Immature natural killer cell (primary cell): ENCODE results near the gene FHIT. TPM values are rescaled to one million over a fixed set of nuclear protein-coding genes. Genes with fewer than 3 reads are reported as not detected.

ENCODE experiments used
- DNase-seq, 3 donors: peaks; one replicate each; pipeline ENCODE4 v3.0.0; 2022; ENCODE audit warnings: mixed read lengths in 1 of 3
- H3K27ac Mint-ChIP-seq, 6 donors: one replicate each; pipeline ENCODE4 v1.8.0; 2020; ENCODE audit warnings: mixed read lengths in 6 of 6, mild to moderate bottlenecking in 5 of 6, inconsistent platforms in 4 of 6, moderate library complexity in 3 of 6
- H3K27me3 Mint-ChIP-seq, 3 donors: one replicate each; pipeline ENCODE4 v1.8.0; 2020 to 2021; ENCODE audit warnings: low read depth in 3 of 3, mild to moderate bottlenecking in 3 of 3, mixed read lengths in 3 of 3, moderate library complexity in 3 of 3, inconsistent platforms in 1 of 3
- H3K36me3 Mint-ChIP-seq, 3 donors: one replicate each; pipeline ENCODE4 v1.8.0; 2020; ENCODE audit warnings: mixed read lengths in 3 of 3, inconsistent platforms in 2 of 3, mild to moderate bottlenecking in 2 of 3
- H3K4me1 Mint-ChIP-seq, 2 donors: one replicate each; pipeline ENCODE4 v1.8.0; 2020; ENCODE audit warnings: inconsistent platforms in 2 of 2, mild to moderate bottlenecking in 2 of 2, mixed read lengths in 2 of 2, moderate library complexity in 1 of 2
- H3K4me3 Mint-ChIP-seq, 5 donors: one replicate each; pipeline ENCODE4 v1.8.0; 2020; ENCODE audit warnings: mild to moderate bottlenecking in 5 of 5, mixed read lengths in 5 of 5, inconsistent platforms in 3 of 5, moderate library complexity in 3 of 5
- H3K9me3 Mint-ChIP-seq, 6 donors: one replicate each; pipeline ENCODE4 v1.8.0; 2020; ENCODE audit warnings: mild to moderate bottlenecking in 6 of 6, mixed read lengths in 6 of 6, inconsistent platforms in 4 of 6, moderate library complexity in 3 of 6
- polyA plus RNA-seq, 3 donors: library from polyadenylated mRNA; unstranded; fragments of 300-500 nt; fragmentation: Illumina TruSeq; gene quantifications; one replicate each; pipeline ENCODE4 v1.2.3, GENCODE V29; 2021

The FHIT gene
- polyA plus RNA-seq, 3 donors from 2014 or later = 2.5 to 8.8 (median 3.9) TPM

DNA sequence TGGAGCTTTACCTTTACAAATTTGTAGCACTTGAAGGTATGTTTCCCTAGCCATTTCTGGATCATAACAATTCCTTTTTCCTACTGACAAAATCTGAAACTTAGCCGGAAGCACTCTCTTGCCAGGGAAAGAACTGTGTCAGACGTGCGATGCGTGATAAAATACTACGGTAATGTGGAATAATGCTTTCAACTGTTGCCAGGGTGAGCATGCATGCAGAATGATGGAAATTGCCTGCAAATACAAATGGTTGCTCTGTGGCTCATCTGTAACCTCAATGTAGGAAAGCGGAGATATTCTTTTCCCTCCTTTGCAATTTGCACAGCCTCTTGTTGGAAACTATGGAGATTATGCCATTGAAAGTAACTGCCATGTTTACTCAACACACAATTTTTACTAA, 1464.9 kb downstream of the FHIT start:
- no peak overlapping the region for H3K27ac Mint-ChIP-seq
- H3K9me3 Mint-ChIP-seq = no peaks in the 10 kb centered on the region
- H3K36me3 Mint-ChIP-seq = no peaks in the 10 kb centered on the region
- no peak overlapping the region for H3K4me3 Mint-ChIP-seq
- peaks cover 33 to 48% of the 10 kb centered on the region in 2 donors for H3K4me1 Mint-ChIP-seq
- H3K27me3 Mint-ChIP-seq = peaks cover 0 to 5% (median 2%) of the 10 kb centered on the region in 3 donors
- no peak for DNase-seq

DNA sequence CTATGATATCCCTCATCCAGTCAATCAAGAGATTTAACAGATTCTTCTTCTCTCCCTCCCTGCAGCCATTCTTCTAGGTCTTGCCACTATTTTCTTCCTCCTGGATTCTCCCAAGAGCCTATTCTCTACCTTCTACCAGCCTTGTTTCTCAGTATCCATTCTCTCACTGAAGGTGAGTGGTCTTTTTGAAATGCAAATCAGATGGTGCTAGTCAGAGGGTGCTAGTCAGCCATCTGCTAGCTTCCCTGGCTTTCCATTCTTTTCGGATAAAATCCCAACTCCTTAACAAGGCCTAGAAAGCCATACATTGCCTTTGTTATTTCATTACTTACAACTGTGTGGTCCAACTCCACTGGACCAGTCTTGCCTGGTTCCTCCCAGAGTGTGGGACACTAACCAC, 1467.1 kb downstream of the FHIT start:
- no peak for DNase-seq
- Mint-ChIP-seq H3K4me1 (peaks cover 25 to 35% of the 10 kb centered on the region in 2 donors), H3K36me3 (no peaks in the 10 kb centered on the region), H3K9me3 (no peaks in the 10 kb centered on the region), H3K27me3 (peaks cover 0 to 3% (median 2%) of the 10 kb centered on the region in 3 donors), H3K27ac (peak overlapping the region in 5 of 6 donors; percentile 31 to 88 (median 64)), H3K4me3 (peak overlapping the region in 4 of 5 donors; percentile 42 to 65 (median 58))

- peaks cover 0 to 3% (median 1%) of the 10 kb centered on the region in 3 donors for H3K27me3 Mint-ChIP-seq
- no peaks in the 10 kb centered on the region for H3K36me3 Mint-ChIP-seq
- no peaks in the 10 kb centered on the region for H3K9me3 Mint-ChIP-seq
- H3K4me1 Mint-ChIP-seq = peaks cover 25 to 37% of the 10 kb centered on the region in 2 donors
- H3K4me3 Mint-ChIP-seq = peak overlapping the region in 4 of 5 donors; percentile 42 to 65 (median 58)
- peak; percentile 57 to 72 (median 70) for DNase-seq
- H3K27ac Mint-ChIP-seq = peak overlapping the region; percentile 12 to 88 (median 62)
Observed at GRCh38 chr3:59783468-59783988, 1467.7 kb downstream of the FHIT start.

GRCh38 chr3:59782664-59783063, 1468.6 kb downstream of the FHIT start:
- Mint-ChIP-seq H3K36me3 (no peaks in the 10 kb centered on the region), H3K9me3 (no peaks in the 10 kb centered on the region), H3K4me3 (no peak overlapping the region), H3K27me3 (peaks cover 0 to 3% (median 0%) of the 10 kb centered on the region in 3 donors), H3K27ac (peak overlapping the region in 1 of 6 donors; percentile 64), H3K4me1 (peaks cover 28 to 44% of the 10 kb centered on the region in 2 donors)
- DNase-seq = no peak

DNA sequence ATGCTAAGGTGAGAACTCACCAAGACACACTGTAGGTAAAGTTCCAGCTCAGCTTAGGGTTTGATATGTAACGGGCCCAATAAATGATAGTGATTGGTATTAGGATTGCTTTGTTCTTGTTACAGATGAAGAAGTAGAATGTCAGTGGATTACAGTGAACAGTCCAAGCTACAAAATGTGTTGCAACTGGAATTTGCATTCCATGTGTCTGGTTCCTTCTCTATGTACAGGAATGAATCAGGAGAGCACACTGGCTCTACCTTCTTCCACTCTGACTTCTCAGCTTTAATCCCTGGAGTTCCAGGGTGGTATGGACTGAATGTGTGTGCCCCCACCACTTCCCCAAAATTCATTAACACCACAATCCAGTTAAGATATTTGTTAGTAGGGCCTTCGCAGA, 1471.0 kb downstream of the FHIT start:
- H3K27me3 Mint-ChIP-seq = peaks cover 0 to 5% (median 0%) of the 10 kb centered on the region in 3 donors
- no peak overlapping the region for H3K27ac Mint-ChIP-seq
- H3K4me3 Mint-ChIP-seq = no peak overlapping the region
- H3K4me1 Mint-ChIP-seq = peaks cover 43 to 56% of the 10 kb centered on the region in 2 donors
- DNase-seq = no peak
- no peaks in the 10 kb centered on the region for H3K36me3 Mint-ChIP-seq
- H3K9me3 Mint-ChIP-seq = no peaks in the 10 kb centered on the region

- Mint-ChIP-seq H3K27me3 (peaks cover 0 to 5% (median 0%) of the 10 kb centered on the region in 3 donors), H3K4me1 (peaks cover 36 to 57% of the 10 kb centered on the region in 2 donors), H3K27ac (no peak overlapping the region), H3K36me3 (peaks cover 0 to 3% (median 0%) of the 10 kb centered on the region in 3 donors), H3K9me3 (no peaks in the 10 kb centered on the region), H3K4me3 (no peak overlapping the region)
- no peak for DNase-seq
Observed at GRCh38 chr3:59779260-59779659, 1472.0 kb downstream of the FHIT start.

- H3K27ac Mint-ChIP-seq = peak overlapping the region in 3 of 6 donors; percentile 3 to 51 (median 21)
- peaks cover 0 to 6% (median 1%) of the 10 kb centered on the region in 3 donors for H3K27me3 Mint-ChIP-seq
- peak overlapping the region in 1 of 5 donors; percentile 11 for H3K4me3 Mint-ChIP-seq
- no peaks in the 10 kb centered on the region for H3K9me3 Mint-ChIP-seq
- DNase-seq = no peak
- peaks cover 0 to 4% (median 0%) of the 10 kb centered on the region in 3 donors for H3K36me3 Mint-ChIP-seq
- H3K4me1 Mint-ChIP-seq = peaks cover 33 to 59% of the 10 kb centered on the region in 2 donors
Observed at GRCh38 chr3:59777667-59778077, 1473.6 kb downstream of the FHIT start.

DNA sequence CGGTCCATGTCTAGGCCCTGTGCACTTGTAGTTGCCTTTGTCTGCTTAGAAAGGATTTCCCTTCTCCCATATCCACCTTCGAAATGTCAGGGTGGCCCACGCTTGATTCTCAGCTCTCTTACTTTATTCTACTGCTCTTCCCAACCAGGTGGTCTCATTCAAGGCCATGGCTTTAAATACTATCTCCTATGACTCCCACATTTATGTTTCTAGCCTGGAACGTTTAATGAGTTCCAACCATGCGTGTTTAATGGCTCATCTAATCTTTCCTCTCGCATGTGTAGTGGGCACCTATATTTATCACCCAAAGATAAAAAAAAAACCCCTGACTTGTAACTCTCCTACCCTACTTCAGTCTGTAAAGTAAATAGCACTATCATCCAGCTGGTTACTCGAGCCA, 1474.2 kb downstream of the FHIT start:
- Mint-ChIP-seq H3K27ac (no peak overlapping the region), H3K9me3 (no peaks in the 10 kb centered on the region), H3K27me3 (peaks cover 0 to 7% (median 1%) of the 10 kb centered on the region in 3 donors), H3K4me3 (no peak overlapping the region), H3K36me3 (peaks cover 0 to 4% (median 0%) of the 10 kb centered on the region in 3 donors), H3K4me1 (peaks cover 39 to 65% of the 10 kb centered on the region in 2 donors)
- DNase-seq = no peak

- Mint-ChIP-seq H3K36me3 (peaks cover 0 to 7% (median 1%) of the 10 kb centered on the region in 3 donors), H3K27me3 (peaks cover 2 to 9% (median 5%) of the 10 kb centered on the region in 3 donors), H3K9me3 (no peaks in the 10 kb centered on the region), H3K4me3 (peak overlapping the region in 1 of 5 donors; percentile 35), H3K4me1 (peaks cover 47 to 77% of the 10 kb centered on the region in 2 donors), H3K27ac (peak overlapping the region in 4 of 6 donors; percentile 6 to 35 (median 24))
- DNase-seq = no peak
Observed at GRCh38 chr3:59775761-59776325, 1475.4 kb downstream of the FHIT start.

DNA sequence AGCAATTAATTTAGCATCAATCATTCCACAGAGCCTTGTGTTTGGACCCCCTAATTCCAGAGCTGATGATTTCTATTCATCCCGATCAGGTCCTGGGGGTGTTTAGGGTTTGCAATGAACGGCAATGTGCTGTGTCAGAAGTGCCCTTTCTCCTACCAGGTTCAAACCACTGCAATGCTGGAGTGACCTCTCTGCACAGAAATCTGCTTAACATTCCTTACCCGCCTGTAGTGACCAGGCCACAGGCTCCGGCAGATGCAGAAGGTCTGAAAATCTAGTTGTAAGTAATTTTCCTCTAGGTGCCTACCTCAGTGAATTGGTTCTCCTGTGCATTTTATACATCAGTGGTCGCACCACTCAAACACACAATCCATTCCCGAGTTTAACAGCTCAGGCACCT, 1476.1 kb downstream of the FHIT start:
- Mint-ChIP-seq H3K27me3 (peaks cover 5 to 9% (median 9%) of the 10 kb centered on the region in 3 donors), H3K4me1 (peaks cover 54 to 84% of the 10 kb centered on the region in 2 donors), H3K36me3 (peaks cover 0 to 9% (median 4%) of the 10 kb centered on the region in 3 donors), H3K27ac (peak overlapping the region in 1 of 6 donors; percentile 35), H3K9me3 (no peaks in the 10 kb centered on the region), H3K4me3 (peak overlapping the region in 1 of 5 donors; percentile 5)
- no peak for DNase-seq

GRCh38 chr3:59774634-59775033, 1476.6 kb downstream of the FHIT start:
- H3K4me1 Mint-ChIP-seq = peaks cover 54 to 84% of the 10 kb centered on the region in 2 donors
- H3K27ac Mint-ChIP-seq = peak overlapping the region in 1 of 6 donors; percentile 47
- H3K9me3 Mint-ChIP-seq = no peaks in the 10 kb centered on the region
- peaks cover 0 to 9% (median 4%) of the 10 kb centered on the region in 3 donors for H3K36me3 Mint-ChIP-seq
- H3K4me3 Mint-ChIP-seq = peak overlapping the region in 1 of 5 donors; percentile 7
- peaks cover 5 to 9% (median 9%) of the 10 kb centered on the region in 3 donors for H3K27me3 Mint-ChIP-seq
- no peak for DNase-seq

DNA sequence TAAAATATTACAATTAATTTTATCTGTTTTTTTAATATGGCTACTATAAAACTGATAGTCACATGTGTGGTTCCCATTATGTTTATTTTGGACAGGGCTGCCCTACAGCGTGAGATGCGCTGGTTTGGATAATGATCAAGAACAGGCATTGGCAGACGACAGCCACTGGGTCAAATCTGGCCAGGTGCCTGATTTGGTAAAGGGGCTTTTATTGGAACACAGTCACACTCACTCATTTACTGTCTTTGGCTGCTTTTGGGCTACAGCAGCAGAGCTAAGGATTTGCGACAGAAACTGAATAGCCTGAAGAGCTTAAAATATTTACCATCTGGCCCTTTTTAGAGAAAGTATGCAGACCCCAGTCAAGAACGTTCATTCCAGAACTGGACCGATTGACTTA, 1477.3 kb downstream of the FHIT start:
- peaks cover 0 to 9% (median 4%) of the 10 kb centered on the region in 3 donors for H3K36me3 Mint-ChIP-seq
- H3K9me3 Mint-ChIP-seq = no peaks in the 10 kb centered on the region
- H3K27me3 Mint-ChIP-seq = peaks cover 5 to 9% (median 9%) of the 10 kb centered on the region in 3 donors
- DNase-seq = no peak
- no peak overlapping the region for H3K4me3 Mint-ChIP-seq
- H3K27ac Mint-ChIP-seq = no peak overlapping the region
- peaks cover 54 to 84% of the 10 kb centered on the region in 2 donors for H3K4me1 Mint-ChIP-seq

DNA sequence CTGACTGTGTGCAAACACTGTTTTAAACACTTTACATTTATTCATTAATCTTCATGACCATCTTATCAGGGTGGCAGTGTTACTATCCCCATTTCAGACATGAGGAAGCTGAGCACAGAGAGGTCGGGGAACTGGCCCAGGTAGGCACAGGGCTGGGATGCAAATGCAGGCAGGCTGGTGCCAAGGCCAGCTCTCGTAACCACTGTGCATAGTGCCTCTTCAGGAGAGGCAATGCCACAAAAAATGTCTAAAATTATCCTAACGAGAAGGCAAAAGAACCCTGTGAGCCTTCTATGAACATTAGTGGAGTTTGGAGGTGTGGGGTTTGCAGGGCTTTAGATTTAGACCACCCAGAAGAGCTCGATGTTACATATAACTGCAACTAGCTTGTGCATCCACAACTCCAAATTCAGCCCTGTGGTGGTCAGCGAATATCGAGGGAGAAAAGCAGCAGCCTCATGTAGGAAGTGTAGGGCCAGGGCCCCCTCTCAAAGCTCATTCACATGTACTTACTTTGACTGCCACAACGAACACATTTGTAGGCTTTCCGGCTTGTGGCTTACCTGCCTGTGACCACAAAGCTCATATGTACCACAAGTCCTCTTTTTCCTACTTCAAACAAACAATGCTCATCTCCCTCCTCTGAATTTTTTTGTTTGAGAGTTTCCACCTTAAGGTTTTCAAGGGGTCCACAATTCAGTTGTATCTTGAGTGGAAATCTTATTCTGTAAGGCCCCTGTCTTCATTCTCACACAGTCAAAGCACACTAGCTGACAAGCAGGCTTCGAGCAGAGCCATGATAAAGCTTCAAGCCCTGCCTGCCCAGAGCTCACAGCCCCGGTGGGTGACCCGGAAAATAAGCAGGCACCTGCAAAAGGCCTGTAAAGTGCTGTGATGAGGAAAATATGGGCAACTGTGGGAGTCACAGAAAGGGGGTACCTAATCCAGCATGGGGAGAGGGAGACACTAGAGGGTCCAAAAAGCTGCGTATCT, 1478.5 kb downstream of the FHIT start:
- peak overlapping the region; percentile 44 to 67 (median 53) for H3K4me3 Mint-ChIP-seq
- H3K9me3 Mint-ChIP-seq = no peaks in the 10 kb centered on the region
- H3K4me1 Mint-ChIP-seq = peaks cover 48 to 74% of the 10 kb centered on the region in 2 donors
- peaks cover 5 to 12% (median 9%) of the 10 kb centered on the region in 3 donors for H3K27me3 Mint-ChIP-seq
- peaks cover 0 to 9% (median 7%) of the 10 kb centered on the region in 3 donors for H3K36me3 Mint-ChIP-seq
- peak overlapping the region in 3 of 6 donors; percentile 5 to 33 (median 23) for H3K27ac Mint-ChIP-seq
- DNase-seq = peak; percentile 54 to 64 (median 61)
